NCI-H1694 (cell line): ENCODE measurements around the gene MTCL1.
A peak's percentile ranks its signal among the peaks of the same experiment; 100 is the strongest.

ENCODE experiments used
- DNase-seq: peaks from one replicate; lab custom pipeline; 2025; lab: John Stamatoyannopoulos, UW

The MTCL1 gene

DNA sequence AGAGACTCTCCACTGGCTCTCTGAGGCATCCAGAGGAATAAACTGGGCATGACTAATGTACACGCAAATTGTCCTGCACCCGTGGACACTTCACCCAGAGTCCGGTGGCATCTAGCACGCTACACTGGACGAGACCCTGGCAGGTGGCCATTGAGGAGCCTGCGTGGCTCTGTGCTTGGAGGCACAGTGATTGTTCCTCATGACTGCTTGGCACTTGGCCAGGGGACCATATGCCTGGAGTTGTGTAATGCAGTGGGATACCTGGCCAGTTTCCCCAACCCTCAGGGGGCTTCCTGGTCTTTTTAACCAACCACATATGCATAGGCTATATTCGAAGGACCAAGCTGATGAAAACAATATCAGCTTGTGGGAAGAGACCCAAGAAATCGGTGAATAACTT is 66.6 kb downstream of the MTCL1 start:
- peak; percentile 24 for DNase-seq

DNA sequence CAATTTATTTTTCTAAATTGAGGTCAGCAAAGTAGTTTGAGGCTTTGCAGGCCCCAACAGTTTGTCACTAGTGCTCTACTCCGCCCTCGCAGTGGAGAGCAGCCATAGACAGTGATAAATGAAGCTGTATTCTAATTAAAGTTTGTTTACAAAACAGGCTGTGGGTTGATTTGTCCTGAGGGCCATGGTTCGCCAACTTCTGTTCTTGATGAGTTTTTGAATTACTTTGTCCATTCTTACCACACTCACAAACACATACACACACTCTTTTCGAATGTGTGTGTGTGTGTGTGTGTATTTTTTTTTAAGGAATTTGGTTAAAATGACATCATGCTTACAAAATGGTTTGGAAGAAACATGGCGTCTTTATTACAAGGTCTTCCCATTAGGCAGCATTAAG is 68.6 kb downstream of the MTCL1 start:
- DNase-seq = no peak

DNA sequence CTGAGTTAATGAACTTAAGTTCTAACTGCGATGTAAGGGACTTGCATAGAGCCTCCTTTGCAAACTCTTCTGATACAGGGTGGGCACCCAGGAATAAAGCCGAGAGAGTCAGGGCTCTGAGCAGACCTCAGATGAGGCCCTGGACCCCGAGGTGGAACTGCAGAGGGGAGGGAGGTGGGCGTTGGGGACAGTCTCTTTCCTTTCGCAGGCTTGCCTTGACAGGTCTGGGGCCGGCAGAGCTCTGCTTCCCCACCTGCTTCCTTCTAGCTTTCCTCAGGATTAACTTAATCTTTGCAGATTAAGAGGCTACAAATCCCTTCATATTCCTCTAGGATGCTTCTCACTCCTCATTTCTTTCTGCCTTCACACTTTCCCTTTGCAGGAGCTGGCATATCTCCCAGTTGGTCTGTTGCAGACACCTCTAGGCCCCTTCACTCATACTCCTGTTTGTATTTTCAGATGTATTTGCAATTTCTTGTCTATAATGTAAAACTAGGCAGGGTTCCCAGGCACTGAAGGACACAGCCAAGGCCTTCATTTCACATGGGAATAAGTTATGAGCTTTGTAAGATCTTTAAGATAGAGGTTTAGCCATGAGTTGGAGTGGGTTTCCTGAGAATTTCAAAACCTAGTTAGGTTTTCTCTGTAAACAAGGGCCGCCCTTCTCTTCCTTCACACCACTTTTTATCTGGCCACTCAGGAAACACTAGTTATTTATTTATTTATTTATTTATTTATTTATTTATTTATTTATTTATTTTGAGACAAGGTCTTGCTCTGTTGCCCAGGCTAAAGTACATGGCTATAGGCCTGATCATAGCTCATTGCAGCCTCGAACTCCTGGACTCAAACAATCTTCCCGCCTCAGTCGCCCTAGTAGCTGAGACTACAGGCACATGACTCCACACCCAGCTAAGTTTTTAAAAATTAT is 70.9 kb downstream of the MTCL1 start:
- no peak for DNase-seq

DNA sequence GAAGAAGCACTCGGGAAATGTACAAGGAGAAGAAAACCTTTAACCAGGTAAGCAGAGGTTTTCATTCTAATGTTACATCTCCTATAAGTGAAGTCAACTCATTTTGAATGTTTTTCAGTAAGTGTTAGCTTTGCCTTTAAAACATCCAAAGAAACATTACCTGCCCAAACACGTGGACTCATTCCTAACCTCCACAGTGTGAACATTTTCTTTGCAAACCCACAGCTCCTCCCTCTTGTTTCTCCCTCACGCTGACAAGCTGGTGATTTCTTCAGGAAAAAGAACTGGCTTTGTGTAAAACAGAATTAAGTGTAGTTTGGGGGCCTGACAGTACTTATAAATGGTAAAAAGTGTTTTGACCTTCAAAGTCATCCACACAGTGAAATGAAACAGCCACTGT is 72.5 kb downstream of the MTCL1 start:
- no peak for DNase-seq

DNA sequence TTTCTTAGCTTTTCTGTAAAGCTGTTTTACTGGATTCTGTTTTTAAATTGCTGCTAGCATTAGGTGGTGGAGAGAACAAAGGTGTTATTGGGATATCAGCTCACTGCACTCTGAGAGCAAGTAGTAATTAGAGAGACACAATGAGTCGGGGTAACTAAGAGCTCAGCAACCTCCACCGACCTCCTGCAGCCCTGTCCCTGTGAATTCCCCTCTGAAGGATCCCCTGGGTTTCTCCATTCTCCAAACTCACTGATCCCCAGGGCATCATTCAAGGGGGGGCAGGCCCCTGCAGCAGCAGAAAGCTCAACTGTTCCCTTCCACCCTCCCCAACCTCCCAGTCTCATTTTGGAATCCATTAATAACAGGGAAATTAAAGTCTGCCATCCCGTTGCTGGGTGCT is 73.0 kb downstream of the MTCL1 start:
- no peak for DNase-seq

DNA sequence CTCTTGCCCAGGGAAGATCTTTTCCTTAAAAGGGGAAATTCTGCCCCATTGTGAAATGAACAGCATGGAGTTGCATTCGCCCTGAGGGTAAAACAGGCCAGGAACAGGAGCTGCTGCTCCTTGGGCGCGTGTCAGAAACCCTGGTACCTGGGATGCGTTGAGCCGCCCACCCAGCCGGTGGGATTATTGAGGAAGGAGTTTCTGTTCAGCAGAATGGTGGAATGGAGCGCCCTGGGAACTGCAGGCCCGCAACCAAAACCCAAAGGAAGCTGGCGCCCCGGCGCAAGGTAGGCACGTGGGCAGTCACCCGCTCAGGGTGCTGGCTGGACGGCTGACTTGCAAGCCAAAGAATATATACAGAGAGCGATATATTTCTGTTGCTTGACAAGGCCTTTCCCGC is 73.5 kb downstream of the MTCL1 start:
- no peak for DNase-seq

DNA sequence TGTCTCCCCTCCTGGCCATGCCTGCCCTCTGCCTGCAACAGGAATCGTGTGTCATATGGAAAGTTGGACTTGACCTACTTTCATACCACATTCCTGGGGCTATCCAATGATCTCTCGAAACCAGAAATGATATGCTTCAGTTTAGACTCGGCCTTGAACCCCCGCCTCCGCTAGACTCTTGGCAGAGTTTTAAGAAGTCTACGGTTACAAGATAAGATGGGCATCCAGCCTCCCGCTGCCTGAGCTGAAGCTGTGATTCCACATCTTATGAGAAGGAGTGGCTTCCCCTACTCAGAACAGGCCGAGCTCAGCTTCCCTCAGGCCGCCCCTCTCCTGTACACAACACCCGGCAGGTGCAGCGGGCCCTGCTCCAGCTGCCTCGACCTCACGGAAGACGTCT is 73.9 kb downstream of the MTCL1 start:
- DNase-seq = no peak

DNA sequence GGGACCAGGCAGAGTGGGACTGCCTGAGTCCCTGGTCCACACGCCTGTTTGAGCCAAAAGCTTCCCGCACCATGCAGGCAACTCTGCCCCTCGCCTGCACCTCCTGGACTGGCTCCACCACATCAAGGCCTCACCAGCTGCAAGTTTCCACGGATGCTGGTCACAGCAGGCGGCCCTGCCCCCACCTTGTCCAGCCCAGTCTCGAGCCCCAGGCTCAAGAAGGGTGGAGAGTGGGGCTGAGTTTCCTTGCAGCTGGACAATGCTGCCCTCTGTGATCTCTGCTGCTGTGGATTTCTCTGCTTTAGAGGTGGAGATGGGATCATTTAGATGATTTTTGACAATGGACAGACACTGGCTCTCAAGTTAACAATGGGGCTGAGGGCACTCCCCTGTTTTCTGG is 74.9 kb downstream of the MTCL1 start:
- no peak for DNase-seq

DNA sequence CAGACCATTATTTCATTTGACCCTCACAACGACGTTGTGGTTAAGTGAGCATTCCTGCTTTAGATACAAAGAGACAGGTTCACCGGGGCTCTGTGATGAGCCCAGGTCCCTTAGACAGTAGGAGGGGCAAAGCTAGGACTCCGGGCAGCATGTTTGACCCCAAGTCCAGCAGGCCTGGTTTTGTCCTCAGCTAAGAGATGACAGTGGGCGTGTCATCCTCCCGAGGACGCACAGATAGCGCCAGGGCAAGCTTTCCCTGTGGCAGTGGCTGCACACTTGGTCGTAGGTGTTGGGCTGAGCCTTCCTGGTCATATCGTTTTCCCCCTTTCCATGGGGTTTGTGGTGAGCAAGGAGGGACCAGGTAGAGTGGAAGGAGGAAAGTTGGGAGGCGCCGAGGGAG is 76.3 kb downstream of the MTCL1 start:
- DNase-seq = no peak

DNA sequence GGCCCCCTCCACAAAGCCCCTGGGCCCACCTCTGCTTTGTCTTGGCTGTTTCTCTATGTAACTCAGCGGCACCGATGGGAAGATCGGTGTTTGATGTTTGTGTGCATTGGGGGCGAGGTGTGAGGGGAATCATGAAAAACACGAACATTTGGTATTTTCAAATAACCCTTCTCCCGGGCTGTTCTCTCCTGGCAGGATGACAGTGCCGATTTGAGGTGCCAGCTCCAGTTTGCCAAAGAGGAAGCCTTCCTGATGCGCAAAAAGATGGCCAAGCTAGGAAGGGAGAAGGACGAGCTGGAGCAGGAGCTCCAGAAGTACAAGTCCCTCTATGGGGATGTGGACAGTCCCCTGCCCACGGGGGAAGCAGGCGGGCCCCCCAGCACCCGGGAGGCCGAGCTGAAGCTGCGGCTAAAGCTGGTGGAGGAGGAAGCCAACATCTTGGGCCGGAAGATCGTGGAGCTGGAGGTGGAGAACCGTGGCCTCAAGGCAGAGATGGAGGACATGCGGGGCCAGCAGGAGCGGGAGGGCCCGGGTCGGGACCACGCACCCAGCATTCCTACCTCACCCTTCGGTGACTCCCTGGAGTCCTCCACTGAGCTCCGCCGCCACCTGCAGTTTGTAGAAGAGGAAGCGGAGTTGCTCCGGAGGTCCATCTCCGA is 78.1 kb downstream of the MTCL1 start:
- peak; percentile 60 for DNase-seq

DNA sequence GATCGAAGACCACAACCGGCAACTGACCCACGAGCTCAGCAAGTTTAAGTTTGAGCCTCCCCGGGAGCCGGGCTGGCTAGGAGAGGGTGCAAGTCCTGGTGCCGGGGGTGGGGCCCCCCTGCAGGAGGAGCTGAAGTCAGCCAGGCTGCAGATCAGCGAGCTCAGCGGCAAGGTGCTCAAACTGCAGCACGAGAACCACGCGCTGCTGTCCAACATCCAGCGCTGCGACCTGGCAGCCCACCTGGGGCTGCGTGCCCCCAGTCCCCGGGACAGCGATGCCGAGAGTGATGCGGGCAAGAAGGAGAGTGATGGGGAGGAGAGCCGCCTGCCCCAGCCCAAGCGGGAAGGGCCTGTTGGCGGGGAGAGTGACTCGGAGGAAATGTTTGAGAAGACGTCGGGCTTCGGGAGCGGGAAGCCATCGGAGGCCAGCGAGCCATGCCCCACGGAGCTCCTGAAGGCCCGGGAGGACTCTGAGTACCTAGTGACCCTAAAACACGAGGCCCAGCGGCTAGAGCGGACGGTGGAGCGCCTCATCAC is 78.7 kb downstream of the MTCL1 start:
- no peak for DNase-seq

DNA sequence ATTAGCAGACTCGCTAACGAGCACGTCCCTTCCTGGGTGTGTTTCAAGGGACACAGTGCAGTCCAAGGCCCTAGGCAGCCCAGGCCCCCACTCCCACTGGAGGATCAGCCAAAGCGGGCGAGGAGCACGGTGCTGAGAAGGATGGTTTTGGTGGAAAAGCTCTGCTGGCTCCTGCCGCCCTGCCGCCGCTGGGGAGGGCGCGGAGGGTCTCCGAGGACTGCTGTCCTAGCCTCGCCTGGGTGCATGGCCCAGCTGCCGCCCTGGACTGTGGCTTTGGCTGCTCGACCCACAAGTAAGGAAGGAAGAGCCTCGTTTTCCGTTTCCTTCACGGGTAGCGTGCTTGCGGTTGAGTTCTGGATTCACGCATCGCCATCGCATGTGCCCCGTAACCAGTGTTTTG is 79.9 kb downstream of the MTCL1 start:
- DNase-seq = no peak

DNA sequence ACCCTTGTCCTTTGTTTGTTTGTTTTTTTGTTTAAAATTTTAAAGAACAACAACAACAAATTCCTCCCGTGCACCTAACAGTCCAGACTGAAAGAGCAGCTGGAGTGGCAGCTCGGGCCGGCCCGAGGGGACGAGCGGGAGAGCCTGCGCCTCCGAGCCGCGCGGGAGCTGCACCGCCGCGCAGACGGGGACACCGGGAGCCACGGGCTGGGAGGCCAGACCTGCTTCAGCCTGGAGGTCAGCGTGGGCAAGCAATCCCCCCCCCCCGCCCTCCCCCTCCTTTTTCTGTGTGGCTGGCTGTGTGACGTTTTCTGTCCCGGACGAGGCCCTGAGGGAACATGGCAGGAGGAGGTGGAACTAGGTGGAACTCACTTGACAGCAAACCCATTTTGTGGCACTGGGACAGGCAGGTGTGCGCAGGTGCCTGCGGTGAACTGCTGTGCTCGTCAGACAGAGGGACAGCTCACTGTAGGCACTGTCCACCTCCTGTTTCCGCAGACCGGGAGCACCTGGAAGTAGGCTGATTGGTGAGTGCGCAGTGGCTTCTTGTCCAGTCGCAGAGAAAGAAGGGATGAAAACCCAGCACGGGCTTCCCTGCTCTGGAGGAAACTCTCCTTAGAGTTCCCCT is 80.6 kb downstream of the MTCL1 start:
- no peak for DNase-seq

DNA sequence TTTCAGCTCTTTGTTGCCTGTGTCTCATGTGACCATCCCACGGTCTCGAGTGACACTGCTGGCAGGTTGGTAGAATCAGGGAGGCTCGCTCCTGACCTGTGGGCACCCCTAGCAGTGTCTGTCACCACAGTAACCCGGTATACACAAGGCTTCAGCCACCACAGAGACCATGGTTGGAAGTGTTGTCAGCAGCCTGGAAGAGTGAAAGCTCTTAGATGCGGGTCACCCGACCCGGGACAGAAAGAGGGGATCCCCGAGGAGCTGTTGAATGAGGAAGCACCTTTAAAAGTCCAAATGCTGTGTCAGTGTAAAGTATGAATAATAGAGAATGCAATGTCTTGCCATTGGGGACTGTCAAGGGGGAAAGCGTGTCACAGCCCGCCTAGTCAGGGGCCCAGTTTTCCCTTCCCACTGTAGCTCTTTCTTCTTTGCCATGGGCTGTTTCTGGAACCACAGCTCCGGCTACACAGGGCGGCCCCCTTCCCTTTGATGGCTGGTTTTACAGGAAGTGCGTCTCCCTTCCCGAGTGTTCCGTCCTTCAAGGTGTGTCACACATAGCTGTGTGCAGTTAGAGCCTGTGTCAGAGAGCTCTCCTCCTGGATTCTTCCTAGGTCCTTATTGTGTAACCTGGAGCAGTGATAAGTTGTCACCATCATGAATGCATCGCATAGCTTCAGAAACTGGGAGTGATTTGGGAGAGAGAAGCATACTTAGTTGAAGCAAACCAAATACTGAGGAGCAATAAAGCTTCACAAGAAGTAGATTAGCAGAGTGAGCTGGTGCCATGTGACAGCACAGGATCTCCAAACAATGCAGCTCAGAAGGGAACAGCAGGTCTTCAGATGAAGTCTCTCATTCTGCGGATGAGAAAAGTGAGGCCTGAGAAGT is 81.4 kb downstream of the MTCL1 start:
- no peak for DNase-seq

DNA sequence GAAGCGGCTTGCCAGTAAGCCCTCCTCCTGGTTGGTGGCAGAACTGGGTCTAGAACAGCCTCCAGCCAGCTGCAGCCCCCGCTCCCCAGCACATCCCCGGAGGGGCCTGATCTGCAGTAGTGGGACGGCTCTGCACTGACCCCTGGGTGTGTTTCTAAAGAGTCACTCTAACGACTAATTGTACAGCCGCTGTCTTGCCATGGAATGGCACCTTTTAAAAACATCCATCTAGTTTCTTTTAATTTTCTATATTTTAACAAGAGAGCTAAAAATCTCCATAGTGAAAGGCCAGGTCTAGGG is 82.0 kb downstream of the MTCL1 start:
- no peak for DNase-seq

DNA sequence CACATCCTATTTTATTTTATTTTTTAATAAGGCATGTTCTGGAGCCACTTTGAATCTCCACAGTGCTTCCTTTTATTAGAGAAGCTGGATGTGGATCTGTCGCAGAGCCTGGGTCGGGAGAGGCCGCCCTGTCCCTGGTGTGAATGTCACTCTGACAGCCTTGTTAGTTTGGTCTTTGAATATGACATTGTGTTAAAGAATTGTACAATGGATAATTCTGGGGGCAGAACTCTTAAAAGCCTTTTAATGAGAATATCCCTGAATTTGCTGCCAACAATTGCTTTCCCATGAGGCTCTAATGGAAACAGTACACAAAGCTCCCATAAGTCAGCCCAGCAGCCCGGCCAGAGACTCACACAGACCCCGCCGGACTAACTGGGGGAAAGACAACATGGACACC is 82.4 kb downstream of the MTCL1 start:
- no peak for DNase-seq

DNA sequence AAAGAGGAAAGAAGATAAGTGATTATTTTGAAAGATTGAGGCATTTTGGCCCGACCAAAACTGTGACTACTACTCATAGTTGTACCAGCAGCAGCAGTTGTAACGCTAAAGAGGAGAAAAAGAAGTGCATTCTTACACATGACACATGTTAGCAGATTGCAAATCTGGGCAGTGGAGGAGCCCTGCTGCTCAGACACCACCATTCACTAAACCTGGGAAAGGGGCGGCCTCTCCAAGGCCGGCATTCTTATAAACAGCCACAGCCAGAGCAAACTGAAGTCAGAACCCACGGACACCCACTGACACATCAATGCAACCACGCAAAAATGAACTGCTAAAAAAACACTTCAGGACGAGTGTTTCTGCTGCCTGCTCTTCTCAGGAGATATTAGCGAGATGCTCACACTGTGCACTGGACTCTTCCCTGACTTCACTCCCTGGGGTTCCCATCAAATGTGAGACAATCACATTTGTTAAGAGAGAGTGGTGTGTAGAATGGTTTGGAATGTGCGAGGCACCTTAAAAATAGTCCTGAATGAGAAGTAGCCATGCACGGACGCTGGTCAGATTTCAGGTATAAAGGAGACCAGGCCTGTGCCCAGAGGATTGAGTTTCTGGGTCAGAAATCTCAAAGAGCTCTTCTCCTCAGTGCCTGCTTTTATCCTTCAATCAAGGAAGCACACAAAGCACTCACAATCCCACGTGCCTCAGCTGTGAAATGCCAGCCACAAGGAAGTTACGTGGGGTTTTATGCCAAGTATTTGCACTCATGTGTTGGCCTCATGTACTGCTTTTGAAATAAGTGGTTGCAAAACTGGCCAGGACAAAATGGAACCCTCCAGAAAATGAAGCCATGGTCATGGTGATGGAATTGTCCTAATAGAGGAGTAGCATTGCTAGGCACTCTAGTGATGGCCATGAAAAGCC is 83.4 kb downstream of the MTCL1 start:
- no peak for DNase-seq

DNA sequence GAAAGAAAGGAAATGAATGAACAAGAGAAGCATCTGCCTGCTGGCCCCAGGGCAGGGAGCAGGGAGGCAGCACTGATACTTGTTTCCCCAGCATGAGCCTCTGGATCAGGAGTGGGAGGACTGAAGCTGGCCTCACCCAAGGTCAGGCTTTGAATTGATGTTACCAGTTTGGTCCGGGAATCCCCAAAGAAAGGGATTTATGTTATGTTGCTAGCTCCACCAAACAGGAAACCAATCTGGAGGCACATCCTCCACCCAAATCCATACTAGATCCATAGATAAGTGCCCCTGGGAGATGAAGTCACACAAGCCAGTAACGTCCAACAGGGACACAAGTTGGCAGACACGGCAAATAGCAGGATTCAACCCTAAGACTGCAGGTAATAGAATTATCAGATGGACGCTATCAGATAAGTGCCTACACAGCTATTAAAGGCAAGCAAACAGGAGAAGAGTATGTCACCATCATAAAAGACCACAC is 85.9 kb downstream of the MTCL1 start:
- no peak for DNase-seq

DNA sequence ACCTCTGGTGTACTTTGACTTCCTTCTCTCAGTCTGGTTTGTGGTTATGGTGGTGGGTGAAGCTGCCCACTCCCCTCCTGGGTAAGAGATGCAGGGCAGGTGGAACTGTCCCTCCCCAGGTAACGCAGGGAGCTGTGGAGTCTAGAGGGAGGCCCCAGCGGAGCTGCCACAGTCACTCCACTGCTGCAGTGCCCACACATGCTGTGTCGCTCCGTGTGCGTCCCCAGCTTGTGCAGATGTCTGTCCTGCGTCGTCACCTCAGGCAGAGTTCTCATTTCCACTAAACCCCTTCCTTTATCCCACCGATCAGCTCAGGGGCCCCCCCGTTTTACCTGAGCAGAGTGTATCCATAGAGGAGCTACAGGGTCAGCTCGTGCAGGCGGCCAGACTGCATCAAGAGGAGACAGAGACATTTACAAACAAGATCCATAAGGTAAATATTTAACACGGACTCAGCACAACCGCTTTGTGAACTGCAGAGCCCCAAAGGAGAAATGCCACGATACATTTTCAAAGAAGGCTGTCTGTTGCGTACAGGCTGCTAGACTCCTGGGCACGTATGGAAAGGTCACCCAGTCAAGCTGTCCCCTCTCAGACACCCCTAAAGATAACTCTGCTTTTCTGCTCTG is 87.4 kb downstream of the MTCL1 start:
- DNase-seq = no peak

DNA sequence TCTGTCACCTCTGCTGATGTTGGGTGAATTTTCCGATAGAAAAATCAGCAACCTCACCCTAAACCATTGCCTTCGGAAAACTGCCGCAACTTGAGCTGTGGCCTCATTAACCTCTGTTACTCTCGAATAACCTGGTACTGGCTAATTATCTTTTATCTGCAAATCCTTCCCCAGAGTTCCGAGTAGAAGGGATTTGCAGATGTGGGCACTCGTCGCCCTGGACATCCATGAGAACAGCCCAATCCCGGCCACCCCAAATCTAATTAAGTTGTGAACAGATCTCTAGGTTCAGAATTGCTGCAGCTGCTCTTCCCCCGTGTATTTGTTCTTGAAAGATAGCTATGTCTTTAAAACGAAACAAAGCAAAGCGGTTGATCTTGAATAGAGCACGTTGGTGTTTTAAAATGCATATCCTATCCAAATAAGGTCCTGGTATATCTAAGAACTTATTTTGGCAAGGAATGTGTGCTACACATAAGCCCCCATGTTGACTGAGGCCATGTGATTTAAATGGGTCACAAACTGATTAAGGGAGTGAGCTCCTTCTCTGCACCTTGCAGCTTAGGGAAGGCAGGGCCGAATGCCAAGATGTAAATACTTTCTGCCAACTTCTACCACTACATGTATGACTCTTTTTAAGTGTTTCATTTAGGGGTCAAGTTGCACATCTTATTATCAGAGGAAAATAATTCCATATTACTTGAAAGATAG is 88.2 kb downstream of the MTCL1 start:
- no peak for DNase-seq
